DOHH2 (cell line): Measurements from ENCODE around the gene FAIM2.

Source experiments
- H3F3A ChIP-seq: fragments of 200-600 bp; sonication (generic), shearing (Covaris generic); 2 replicates; pipeline ENCODE4 v1.6.0; 2016; ENCODE audit warnings: antibody characterized with exemption, mild to moderate bottlenecking; ENCODE audit not compliant: control insufficient read depth, insufficient read depth
- H3K27ac ChIP-seq: fragments of 200-600 bp; sonication (generic); 2 replicates; pipeline ENCODE4 v1.5.1; 2014; ENCODE audit warnings: low read depth, mild to moderate bottlenecking, low read length, moderate library complexity
- H3K27me3 ChIP-seq: fragments of 200-600 bp; sonication (generic); 2 replicates; pipeline ENCODE4 v1.6.1; 2014; ENCODE audit warnings: mild to moderate bottlenecking, low read length, mixed read lengths; ENCODE audit not compliant: control insufficient read depth
- H3K36me3 ChIP-seq: fragments of 200-600 bp; sonication (generic); 2 replicates; pipeline ENCODE4 v1.6.1; 2014; ENCODE audit warnings: mild to moderate bottlenecking, low read length, moderate library complexity, mixed read lengths; ENCODE audit not compliant: control insufficient read depth
- H3K4me1 ChIP-seq: fragments of 200-600 bp; sonication (generic); 2 replicates; pipeline ENCODE4 v1.6.1; 2014; ENCODE audit warnings: mild to moderate bottlenecking, low read length, mixed read lengths; ENCODE audit not compliant: control insufficient read depth
- H3K4me2 ChIP-seq: fragments of 200-600 bp; sonication (generic); 2 replicates; pipeline ENCODE4 v1.6.0; 2014; ENCODE audit warnings: mild to moderate bottlenecking, low read length, moderate library complexity
- H3K4me3 ChIP-seq: fragments of 200-600 bp; sonication (generic); 2 replicates; pipeline ENCODE4 v1.5.1; 2014; ENCODE audit warnings: mild to moderate bottlenecking, low read length, mixed read lengths
- H3K79me2 ChIP-seq: fragments of 200-600 bp; sonication (generic); 2 replicates; pipeline ENCODE4 v1.6.1; 2014; ENCODE audit warnings: mild to moderate bottlenecking, low read length, mixed read lengths; ENCODE audit not compliant: control insufficient read depth
- H3K9me2 ChIP-seq: fragments of 200-600 bp; sonication (generic); replicated peaks from 2 replicates; pipeline ENCODE4 v1.6.1; 2014; ENCODE audit warnings: mild to moderate bottlenecking, low read length, mixed read lengths; ENCODE audit not compliant: control insufficient read depth
- H3K9me3 ChIP-seq: fragments of 200-600 bp; sonication (generic); 2 replicates; pipeline ENCODE4 v1.6.1; 2014; ENCODE audit warnings: antibody characterized with exemption, low read length, mixed read lengths; ENCODE audit not compliant: control insufficient read depth, insufficient read depth
- H4K20me1 ChIP-seq: fragments of 200-600 bp; sonication (generic); 2 replicates; pipeline ENCODE4 v1.6.0; 2014; ENCODE audit warnings: low read depth, mild to moderate bottlenecking, antibody characterized with exemption, low read length, moderate library complexity; ENCODE audit not compliant: control insufficient read depth, insufficient read depth
- CTCF ChIP-seq: fragments of 200-600 bp; sonication (generic); IDR thresholded peaks from one replicate; pipeline ENCODE4 v1.5.1; 2014; ENCODE audit warnings: antibody characterized with exemption, mild to moderate bottlenecking, low read depth, low read length; ENCODE audit not compliant: poor library complexity, severe bottlenecking
- EZH2phosphoT487 ChIP-seq: fragments of 200-600 bp; sonication (generic); IDR thresholded peaks from 2 replicates; pipeline ENCODE4 v1.6.1; 2017; ENCODE audit warnings: borderline replicate concordance, mild to moderate bottlenecking, antibody characterized with exemption, low read length, moderate library complexity, mixed read lengths

Gene FAIM2

GRCh38 chr12:49821373-49822287, 82.1 kb downstream of the FAIM2 start:
- peaks cover 32% of the 10 kb centered on the region for H3K4me1 ChIP-seq
- no peak for TF ChIP-seq EZH2phosphoT487
- no peaks in the 10 kb centered on the region; the same call in 1 of the 2 replicates for H3K36me3 ChIP-seq
- peak overlapping the region; percentile 41 for H3K27ac ChIP-seq
- H3K79me2 ChIP-seq = peaks cover 36% of the 10 kb centered on the region
- no peaks in the 10 kb centered on the region for H3K9me2 ChIP-seq
- no peaks in the 10 kb centered on the region for H3K9me3 ChIP-seq
- H3K27me3 ChIP-seq = no peaks in the 10 kb centered on the region
- H3K4me3 ChIP-seq = peak overlapping the region; percentile 56
- H3K4me2 ChIP-seq = peak overlapping the region; percentile 83
- H3F3A ChIP-seq = peaks cover 6% of the 10 kb centered on the region
- H4K20me1 ChIP-seq = no peaks in the 10 kb centered on the region

- H3K79me2 ChIP-seq = peaks cover 24% of the 10 kb centered on the region
- TF ChIP-seq CTCF = no peak
- TF ChIP-seq EZH2phosphoT487 = no peak
- no peaks in the 10 kb centered on the region for H3K9me2 ChIP-seq
- H3K36me3 ChIP-seq = no peaks in the 10 kb centered on the region; the same call in 1 of the 2 replicates
- H3K4me1 ChIP-seq = peaks cover 19% of the 10 kb centered on the region
- H3K9me3 ChIP-seq = no peaks in the 10 kb centered on the region
- H3F3A ChIP-seq = peaks cover 6% of the 10 kb centered on the region
- H3K4me2 ChIP-seq = no peak overlapping the region
- H3K4me3 ChIP-seq = no peak overlapping the region
- H4K20me1 ChIP-seq = no peaks in the 10 kb centered on the region
- H3K27ac ChIP-seq = no peak overlapping the region
- H3K27me3 ChIP-seq = no peaks in the 10 kb centered on the region
Measured at GRCh38 chr12:49819786-49820185, 83.9 kb downstream of the FAIM2 start.

GRCh38 chr12:49818241-49818895, 85.3 kb downstream of the FAIM2 start:
- peaks cover 24% of the 10 kb centered on the region for H3K4me1 ChIP-seq
- H3K27me3 ChIP-seq = no peaks in the 10 kb centered on the region
- H3K4me2 ChIP-seq = no peak overlapping the region
- peaks cover 6% of the 10 kb centered on the region for H3F3A ChIP-seq
- H3K9me2 ChIP-seq = no peaks in the 10 kb centered on the region
- H3K79me2 ChIP-seq = peaks cover 18% of the 10 kb centered on the region
- H3K27ac ChIP-seq = no peak overlapping the region
- no peaks in the 10 kb centered on the region for H3K9me3 ChIP-seq
- H3K36me3 ChIP-seq = no peaks in the 10 kb centered on the region; the same call in 1 of the 2 replicates
- TF ChIP-seq EZH2phosphoT487 (no peak), CTCF (no peak)
- H3K4me3 ChIP-seq = no peak overlapping the region
- H4K20me1 ChIP-seq = no peaks in the 10 kb centered on the region
